ENCODE data around the gene DUSP14. TPM values are rescaled to one million over a fixed set of nuclear protein-coding genes. Genes with fewer than 3 reads are reported as not detected.

DUSP14 gene
- 41.9 to 54.5 TPM (median 51.5 TPM) in 5 replicates for total RNA-seq (2022; extraction: Qiagen RNA extraction; ENCODE audit: low read depth)

DNA sequence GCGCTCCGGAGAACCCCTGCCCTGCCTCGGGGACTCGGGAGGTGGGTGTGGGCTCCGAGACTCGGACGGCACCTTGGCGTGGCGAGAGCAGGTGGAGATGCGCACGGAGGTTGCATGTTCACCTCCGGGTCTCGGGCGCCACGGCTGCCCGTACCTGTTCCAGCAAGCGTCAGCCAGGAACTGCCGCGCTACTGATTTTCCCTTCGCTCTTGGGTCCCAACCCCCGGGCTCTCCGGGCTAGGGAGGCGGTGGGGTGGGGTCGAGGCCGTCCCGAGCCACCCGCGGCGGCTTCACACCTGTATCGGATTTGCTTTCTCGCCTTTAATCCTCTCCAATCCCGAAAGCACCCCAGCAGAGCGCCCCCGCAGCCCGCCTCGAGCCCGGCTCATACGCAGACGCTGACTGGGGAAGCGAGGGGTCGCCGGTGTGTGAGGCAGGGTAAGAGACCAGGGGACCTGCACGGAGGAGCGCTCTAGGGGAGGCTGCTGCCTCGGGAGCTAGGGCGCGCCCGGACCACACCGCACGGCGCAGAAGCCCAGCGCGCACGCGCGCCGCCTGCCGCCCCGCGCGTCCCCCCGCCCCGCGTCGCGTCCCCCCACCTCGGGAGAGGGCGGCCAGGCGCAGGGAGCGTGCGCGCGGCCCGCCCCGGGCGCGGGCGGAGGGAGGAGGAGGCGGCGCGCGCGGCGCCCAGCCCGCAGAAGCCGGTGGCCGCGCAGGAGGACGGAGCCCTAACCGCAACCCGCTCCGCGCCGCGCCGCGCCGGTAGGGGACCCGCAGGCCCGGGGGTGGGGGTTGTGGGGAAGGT is at the start of gene DUSP14:
Gene DUSP14 (plus strand): TSS at position 695 of the 805 bp plus-strand sequence. CDS start 22,382 bp downstream, outside the sequence.

Other genes starting within 250 kb of the DUSP14 start
- gene C17orf78, start 113.9 kb upstream of the DUSP14 start, total RNA-seq (2022; extraction: Qiagen RNA extraction; ENCODE audit: low read depth): not detected in 5 replicates
- gene ACACA, start 83.1 kb upstream of the DUSP14 start, total RNA-seq (2022; extraction: Qiagen RNA extraction; ENCODE audit: low read depth): 42.9 to 53.3 TPM (median 49.0 TPM) in 5 replicates
- 10.9 to 12.9 TPM (median 12.0 TPM) in 5 replicates for gene TADA2A, start 83.0 kb upstream of the DUSP14 start, total RNA-seq (2022; extraction: Qiagen RNA extraction; ENCODE audit: low read depth)
- gene SYNRG, start 119.5 kb downstream of the DUSP14 start, total RNA-seq (2022; extraction: Qiagen RNA extraction; ENCODE audit: low read depth): 12.0 to 15.7 TPM (median 13.3 TPM) in 5 replicates
- gene DDX52, start 153.6 kb downstream of the DUSP14 start, total RNA-seq (2022; extraction: Qiagen RNA extraction; ENCODE audit: low read depth): 26.8 to 32.4 TPM (median 30.7 TPM) in 5 replicates

All from A549 treated with GW870086 at 1 μM for 4 hours (cell line).